ENCODE data around the gene COX14.

DNA sequence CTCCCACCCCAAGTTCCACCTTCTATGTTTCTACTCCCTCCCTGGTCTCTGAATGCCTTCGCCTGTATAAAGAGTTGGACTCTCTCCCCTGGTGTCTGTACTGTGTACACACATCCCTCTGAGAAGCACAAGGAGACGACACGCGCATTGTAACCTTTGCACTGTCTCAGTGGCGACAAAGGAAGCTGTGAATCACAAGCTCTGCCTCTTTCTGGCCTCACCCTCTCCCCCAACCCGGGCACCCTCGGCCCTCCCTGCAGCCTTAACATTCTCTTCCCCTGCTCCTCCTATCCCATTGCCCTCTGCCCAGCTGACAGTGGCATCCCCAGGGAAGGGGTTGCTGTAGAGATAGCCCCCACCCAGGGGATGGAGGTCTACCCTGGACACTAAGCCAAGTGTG, 29.4 kb upstream of the COX14 start:
- TF ChIP-seq, protein P1, sequence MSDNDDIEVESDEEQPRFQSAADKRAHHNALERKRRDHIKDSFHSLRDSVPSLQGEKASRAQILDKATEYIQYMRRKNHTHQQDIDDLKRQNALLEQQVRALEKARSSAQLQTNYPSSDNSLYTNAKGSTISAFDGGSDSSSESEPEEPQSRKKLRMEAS (IDR thresholded peaks at IDR 0.05; ENCODE audit: low read depth, low read length): no peak
- TF ChIP-seq, protein P2, sequence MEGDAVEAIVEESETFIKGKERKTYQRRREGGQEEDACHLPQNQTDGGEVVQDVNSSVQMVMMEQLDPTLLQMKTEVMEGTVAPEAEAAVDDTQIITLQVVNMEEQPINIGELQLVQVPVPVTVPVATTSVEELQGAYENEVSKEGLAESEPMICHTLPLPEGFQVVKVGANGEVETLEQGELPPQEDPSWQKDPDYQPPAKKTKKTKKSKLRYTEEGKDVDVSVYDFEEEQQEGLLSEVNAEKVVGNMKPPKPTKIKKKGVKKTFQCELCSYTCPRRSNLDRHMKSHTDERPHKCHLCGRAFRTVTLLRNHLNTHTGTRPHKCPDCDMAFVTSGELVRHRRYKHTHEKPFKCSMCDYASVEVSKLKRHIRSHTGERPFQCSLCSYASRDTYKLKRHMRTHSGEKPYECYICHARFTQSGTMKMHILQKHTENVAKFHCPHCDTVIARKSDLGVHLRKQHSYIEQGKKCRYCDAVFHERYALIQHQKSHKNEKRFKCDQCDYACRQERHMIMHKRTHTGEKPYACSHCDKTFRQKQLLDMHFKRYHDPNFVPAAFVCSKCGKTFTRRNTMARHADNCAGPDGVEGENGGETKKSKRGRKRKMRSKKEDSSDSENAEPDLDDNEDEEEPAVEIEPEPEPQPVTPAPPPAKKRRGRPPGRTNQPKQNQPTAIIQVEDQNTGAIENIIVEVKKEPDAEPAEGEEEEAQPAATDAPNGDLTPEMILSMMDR (IDR thresholded peaks at IDR 0.05; ENCODE audit: low read depth, low read length): no peak
- TF ChIP-seq POLR2A (IDR thresholded peaks at IDR 0.05; ENCODE audit: extremely low read depth, insufficient read length): no peak

Data from NB4 (cell line).